ENCODE data around the gene LECT2. TPM values are rescaled to one million over a fixed set of nuclear protein-coding genes. Genes with fewer than 3 reads are reported as not detected.

Gene LECT2
- total and polyA plus RNA-seq, 10 of the 15 experiments (the other 5 are each of a cell fraction or from before 2014, with no cell fraction given), result not detected

- TF ChIP-seq ZNF622 (IDR thresholded peaks at IDR 0.05) (no peak), ASH2L (IDR thresholded peaks at IDR 0.05; ENCODE audit: borderline replicate concordance, low read depth) (no peak), PBX3 (IDR thresholded peaks at IDR 0.05; ENCODE audit: insufficient replicate concordance, low read depth, low read length) (no peak), USF2 (IDR thresholded peaks at IDR 0.05; ENCODE audit: borderline replicate concordance, low read depth, low read length) (no peak), SUZ12 (IDR thresholded peaks at IDR 0.05; ENCODE audit: unreplicated experiment) (no peak), DPF2 (IDR thresholded peaks at IDR 0.05) (no peak), KDM1A (IDR thresholded peaks at IDR 0.05; ENCODE audit: borderline replicate concordance) (no peak), POLR2AphosphoS2 (IDR thresholded peaks at IDR 0.05; ENCODE audit: low read depth, low read length) (no peak)
- no peak for ATAC-seq
- in situ Hi-C loops (cut with MboI) (no loop called here), intact Hi-C loops (cut with micrococcal nuclease; ENCODE audit: unreplicated experiment) (no loop called here)
- ChIA-PET CTCF (interaction anchor here (1.0 to 2.2 kb wide), 6 partner anchors 9 to 262 kb away, joined by 3 to 11 read pairs (median 4); no protein-coding TSS in a partner anchor), RAD21 (ENCODE audit: unreplicated experiment) (interaction anchor here (1.1 kb wide), 1 partner anchor 10 kb away, joined by 3 read pairs; no protein-coding TSS in a partner anchor), POLR2A (no interaction called here), SMC1A (ENCODE audit: uncharacterized antibody, unreplicated experiment) (interaction anchor here (2.2 kb wide), 1 partner anchor 9 kb away, joined by 9 read pairs; no protein-coding TSS in a partner anchor)
- Histone ChIP-seq H3K4me1 (ENCODE audit: control insufficient read depth, insufficient read depth, low read length) (no peaks in the 10 kb centered on the region), H2AFZ (ENCODE audit: control insufficient read depth, low read depth, low read length) (no peak overlapping the region), H3K9me3 (replicated peaks; ENCODE audit: control insufficient read depth, insufficient read depth, low read length) (no peaks in the 10 kb centered on the region; the same call in 2 of the 3 replicates), H3K9ac (ENCODE audit: control insufficient read depth, insufficient read depth, low read length) (no peak overlapping the region), H3K27ac (ENCODE audit: control insufficient read depth, insufficient read depth) (no peak overlapping the region), H4K20me1 (ENCODE audit: control insufficient read depth, insufficient read depth) (no peaks in the 10 kb centered on the region), H3K36me3 (ENCODE audit: control insufficient read depth in 2 of 2, insufficient read depth in 2 of 2, low read length in 1 of 2) (no peaks in the 10 kb centered on the region), H3K27me3 (replicated peaks in 1 of 2; ENCODE audit: control insufficient read depth in 2 of 2, insufficient read depth in 2 of 2, low read length in 1 of 2) (no peaks in the 10 kb centered on the region; a peak in 1 of 4 replicates), H3K4me3 (no peak overlapping the region), H3K4me2 (ENCODE audit: control insufficient read depth, insufficient read depth) (no peak overlapping the region), H3K79me2 (ENCODE audit: control insufficient read depth, insufficient read depth, low read length) (no peaks in the 10 kb centered on the region)
- BruUV-seq (replicated peaks), result no TSS peak
- no peak for DNase-seq (ENCODE audit: low read depth, low spot score)
- WGBS (ENCODE audit: insufficient coverage, insufficient replicate concordance, low lambda C conversion rate, missing lambda C conversion rate), result 0% methylated on average over 6 of the region's 6 CpGs
- no peak for FAIRE-seq
These were observed 3.0 kb downstream of the LECT2 start for GRCh38 chr5:135951807-135952206.
